Activated naive CD4-positive, alpha-beta T cell treated with anti-CD3 and anti-CD28 coated beads, Interleukin-2, amount 50 U/mL, for 72 hours (primary cell): ENCODE measurements around the gene SIK2. TPM values are rescaled to one million over a fixed set of nuclear protein-coding genes. Genes with fewer than 3 reads are reported as not detected.
"Not testable (repeated sequence)": the region's sequence is repeated elsewhere in the genome, so short reads cannot be mapped to it uniquely, and the experiment has no call there.

Source experiments
- ATAC-seq, 2 donors: fragments of 150-1000 bp; cut with Tn5 transposase; 2 replicates each; pipeline ENCODE4 v1.10.0; 2021; ENCODE audit warnings: mild to moderate bottlenecking in 2 of 2, moderate library complexity in 2 of 2
- DNase-seq, 2 donors: peaks; one replicate each; pipeline ENCODE4 v3.0.0; 2021 to 2022; ENCODE audit warnings: low spot score in 2 of 2
- H3K27ac Mint-ChIP-seq, 2 donors: one replicate each; pipeline ENCODE4 v1.8.0; 2022; ENCODE audit warnings: mild to moderate bottlenecking in 2 of 2, mixed read lengths in 2 of 2
- H3K36me3 Mint-ChIP-seq, 2 donors: one replicate each; pipeline ENCODE4 v1.8.0; 2022; ENCODE audit warnings: mixed read lengths in 2 of 2
- H3K9me3 Mint-ChIP-seq, 2 donors: one replicate each; pipeline ENCODE4 v1.8.0; 2022; ENCODE audit warnings: mixed read lengths in 2 of 2
- total RNA-seq, 2 donors: library from RNA; stranded (reverse); gene quantifications; one replicate each; pipeline ENCODE4 v1.2.3, GENCODE V29; 2022

SIK2 gene
- total RNA-seq, 2 donors from 2014 or later = 2.9 to 6.1 TPM

DNA sequence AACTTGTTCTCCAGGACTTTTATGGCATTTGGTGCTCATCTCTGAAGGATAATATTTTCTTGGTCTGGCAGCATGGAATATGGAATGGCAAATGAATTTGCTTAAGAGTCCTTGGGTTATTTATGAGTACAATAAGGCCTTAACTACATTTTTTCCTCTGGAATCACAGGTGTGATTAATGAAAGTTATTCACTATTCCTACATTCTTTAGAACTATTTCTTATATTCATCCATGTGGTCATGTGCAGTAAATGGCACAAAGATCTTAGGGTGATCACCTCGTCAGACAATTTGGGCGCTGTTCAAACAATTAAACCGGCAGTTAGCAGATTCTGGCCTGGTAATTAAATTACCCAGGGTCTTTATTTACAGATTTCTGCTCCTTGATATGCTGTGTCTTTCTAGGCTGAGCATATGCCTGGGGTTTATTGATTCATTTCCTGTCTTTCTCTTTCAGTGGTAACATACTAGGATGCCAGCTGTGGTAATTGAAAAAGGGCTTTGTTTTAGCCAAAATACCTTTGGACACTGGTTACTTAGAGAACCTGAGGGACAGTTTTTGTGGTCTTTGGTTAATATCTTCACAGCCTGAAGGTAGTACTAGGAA is 31.6 kb downstream of the SIK2 start:
- Mint-ChIP-seq H3K9me3 (no peaks in the 10 kb centered on the region), H3K27ac (no peak overlapping the region), H3K36me3 (peaks cover 5 to 6% of the 10 kb centered on the region in 2 donors)
- no peak for ATAC-seq
- DNase-seq = no peak

DNA sequence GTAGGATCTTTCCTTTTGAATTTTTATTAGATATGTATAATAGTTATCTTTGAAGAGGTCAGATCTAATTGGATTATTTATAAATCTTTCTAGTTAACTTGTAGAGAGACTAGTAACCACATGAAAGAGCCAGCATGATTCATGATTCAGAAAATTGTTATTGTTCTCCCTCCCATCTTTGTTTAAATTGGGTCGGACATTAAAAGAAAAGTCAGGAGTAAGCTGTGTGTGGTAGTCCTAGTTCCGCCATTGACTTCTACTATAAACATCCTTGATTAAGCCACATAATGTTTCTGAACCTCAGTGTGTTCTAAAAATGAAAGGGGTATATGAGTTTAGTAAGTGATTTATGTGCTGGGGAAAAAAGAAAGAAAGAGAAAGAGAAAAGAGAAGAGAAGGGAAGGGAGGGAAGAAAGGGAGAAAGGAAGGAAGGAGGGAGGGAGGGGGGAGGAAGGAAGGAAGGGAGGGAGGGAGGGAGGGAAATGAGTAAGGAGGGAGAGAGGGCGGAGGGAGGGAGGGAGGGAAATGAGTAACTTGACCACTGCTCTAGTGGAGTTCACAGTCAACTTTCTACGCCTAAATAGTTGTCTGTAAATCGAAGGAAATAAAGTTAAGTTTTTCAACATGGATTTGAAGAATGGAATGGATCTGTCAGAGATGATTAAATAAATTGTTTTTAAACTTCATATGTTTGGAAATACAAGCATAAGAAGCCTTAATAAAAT is 32.9 kb downstream of the SIK2 start:
- ATAC-seq = no peak
- Mint-ChIP-seq H3K36me3 (peaks cover 5% of the 10 kb centered on the region in 2 donors), H3K9me3 (no peaks in the 10 kb centered on the region), H3K27ac (no peak overlapping the region)
- DNase-seq = no peak

DNA sequence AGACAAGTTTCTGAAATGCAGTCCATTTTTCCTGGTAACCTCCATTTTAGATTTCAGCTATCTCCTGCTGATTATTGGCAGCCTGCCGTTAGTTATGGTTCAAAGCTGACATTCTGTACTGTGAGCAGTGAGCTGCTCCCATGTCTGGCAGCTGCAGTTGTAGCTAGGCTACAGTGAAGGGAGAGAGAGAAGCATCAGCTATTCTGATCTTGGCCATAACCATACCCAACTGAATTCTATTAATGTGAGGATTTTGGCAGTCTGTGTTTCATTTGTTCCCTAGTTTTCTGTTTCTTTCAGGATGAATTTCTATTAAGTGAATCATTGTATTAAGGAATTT is 33.4 kb downstream of the SIK2 start:
- H3K27ac Mint-ChIP-seq = no peak overlapping the region
- DNase-seq (no peak), ATAC-seq (no peak)
- no peaks in the 10 kb centered on the region for H3K9me3 Mint-ChIP-seq
- H3K36me3 Mint-ChIP-seq = peaks cover 5% of the 10 kb centered on the region in 2 donors

DNA sequence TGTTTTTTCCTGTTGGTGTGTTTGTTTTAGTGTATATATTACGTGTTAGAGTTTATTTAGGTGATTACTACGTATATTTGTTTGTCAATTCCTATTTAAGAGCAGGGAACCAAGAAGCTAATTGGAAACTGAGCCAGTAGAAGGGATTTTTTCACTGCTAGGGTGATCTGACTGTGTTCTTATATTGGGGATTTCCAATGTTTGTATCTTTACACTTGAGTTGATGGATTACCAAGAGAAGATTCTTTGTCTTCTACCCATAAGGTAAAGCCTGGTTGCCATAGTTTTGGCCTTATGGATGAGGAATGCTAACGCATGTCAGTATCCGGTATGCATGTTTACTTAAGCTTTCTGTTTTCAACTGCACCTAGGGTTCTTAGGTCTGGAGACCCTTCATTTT is 35.6 kb downstream of the SIK2 start:
- Mint-ChIP-seq H3K36me3 (peaks cover 11 to 16% of the 10 kb centered on the region in 2 donors), H3K9me3 (no peaks in the 10 kb centered on the region), H3K27ac (peak overlapping the region in 1 of 2 donors; percentile 29)
- ATAC-seq (no peak), DNase-seq (no peak)

DNA sequence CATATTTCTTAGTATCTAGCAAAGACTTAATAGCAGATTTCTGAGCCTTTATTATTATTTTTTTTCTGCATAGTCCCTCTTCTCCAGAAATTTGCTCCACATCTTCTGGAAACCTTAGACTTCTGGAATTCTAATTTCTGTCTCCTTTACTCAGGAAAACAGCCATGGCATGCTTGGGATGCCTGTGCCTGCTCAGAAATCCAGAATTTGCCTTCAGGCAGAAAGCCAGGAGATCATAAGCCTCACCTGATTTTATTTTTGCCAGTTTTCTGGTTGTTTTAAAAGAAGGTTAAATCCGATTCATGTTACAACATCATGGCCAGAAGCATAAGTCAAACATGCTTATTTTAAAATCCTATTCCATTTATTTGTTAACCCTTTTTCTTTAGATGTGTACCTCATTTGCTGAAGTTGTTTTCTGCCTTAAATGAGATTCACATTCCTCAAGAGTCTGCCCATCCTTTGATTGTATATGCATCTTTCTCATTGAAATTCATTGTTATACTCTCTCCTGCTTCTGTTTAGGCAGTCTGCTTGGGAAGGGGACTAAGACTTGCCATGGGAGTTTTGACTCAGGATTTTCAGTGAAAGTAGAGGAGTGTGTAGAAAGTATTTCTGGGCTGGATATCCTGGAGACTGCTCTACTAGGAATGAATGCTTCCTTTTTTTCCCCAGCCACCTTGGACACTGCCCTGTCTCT is 37.1 kb downstream of the SIK2 start:
- DNase-seq (no peak), ATAC-seq (no peak)
- no peaks in the 10 kb centered on the region for H3K9me3 Mint-ChIP-seq
- H3K27ac Mint-ChIP-seq = no peak overlapping the region
- H3K36me3 Mint-ChIP-seq = peaks cover 11 to 16% of the 10 kb centered on the region in 2 donors

DNA sequence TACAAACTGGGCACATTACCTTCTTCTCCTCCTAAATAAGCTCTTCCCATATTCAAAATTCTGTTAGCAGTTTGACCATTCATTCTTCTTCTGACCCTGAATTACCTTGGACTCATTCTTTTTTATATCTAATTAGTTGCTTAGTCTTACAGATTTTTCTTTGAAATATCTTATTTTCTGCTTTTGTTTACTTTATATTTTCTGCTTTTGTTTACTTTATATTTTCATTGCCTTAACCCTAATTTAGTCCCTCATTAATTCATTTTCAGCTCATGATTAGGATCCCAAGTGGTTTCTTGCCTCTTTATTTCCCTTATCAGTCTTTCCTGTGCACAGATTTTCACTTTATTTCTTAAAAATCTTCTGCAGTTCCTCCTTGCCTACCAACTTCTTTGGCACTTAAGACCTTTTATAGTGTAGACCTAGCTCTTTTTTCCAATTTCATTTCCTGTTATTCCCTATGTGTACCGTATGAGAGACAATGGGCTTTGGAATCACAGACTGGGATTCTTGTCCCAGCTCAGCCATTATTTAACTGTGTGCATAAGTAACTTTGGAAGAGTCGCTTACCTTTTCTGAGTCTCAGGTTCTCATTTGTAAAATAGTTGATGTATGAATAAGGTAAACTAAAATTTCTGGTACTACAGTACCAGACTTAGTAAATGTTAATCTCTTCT is 39.2 kb downstream of the SIK2 start:
- Mint-ChIP-seq H3K27ac (peak overlapping the region in 1 of 2 donors; percentile 40), H3K9me3 (no peaks in the 10 kb centered on the region), H3K36me3 (peaks cover 11 to 16% of the 10 kb centered on the region in 2 donors)
- ATAC-seq (no peak), DNase-seq (no peak)

DNA sequence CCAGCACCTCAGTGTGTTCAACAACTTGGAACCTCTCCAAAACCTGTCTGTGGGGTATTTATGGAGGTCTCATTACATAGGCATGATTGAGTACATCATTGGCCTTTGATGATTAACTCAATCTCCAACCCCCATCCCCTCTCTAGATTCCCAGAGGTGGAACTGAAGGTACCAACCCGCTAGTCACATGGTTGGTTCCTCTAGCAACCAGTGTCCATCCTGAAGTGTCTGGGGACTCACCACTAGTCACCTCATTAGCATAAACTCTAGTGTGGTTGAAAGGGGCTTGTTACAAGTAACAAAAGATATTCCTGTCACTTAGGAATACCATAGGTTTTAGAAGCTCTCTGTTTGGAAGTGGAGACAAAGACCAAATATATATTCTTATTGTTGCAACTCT is 40.3 kb downstream of the SIK2 start:
- no peak for DNase-seq
- no peak overlapping the region for H3K27ac Mint-ChIP-seq
- ATAC-seq = no peak
- no peaks in the 10 kb centered on the region for H3K9me3 Mint-ChIP-seq
- peaks cover 10 to 15% of the 10 kb centered on the region in 2 donors for H3K36me3 Mint-ChIP-seq

DNA sequence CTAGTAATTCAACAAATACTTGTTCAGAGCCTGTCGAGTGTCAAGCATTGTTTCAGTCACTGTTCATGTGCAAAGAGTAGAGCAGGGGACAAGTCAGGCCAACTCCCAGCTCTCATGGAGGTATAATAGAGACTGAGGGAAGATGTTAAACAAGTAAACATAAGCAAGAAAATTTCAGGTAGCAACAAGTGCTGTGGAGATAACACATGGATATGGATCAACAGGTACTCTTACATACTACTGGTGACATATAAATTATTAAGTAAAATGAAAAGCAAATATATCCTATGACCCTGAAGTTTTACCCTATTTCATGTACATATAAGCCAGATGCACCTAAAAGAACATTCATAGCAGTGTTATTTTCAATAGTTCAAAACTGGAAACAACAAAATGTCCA is 42.7 kb downstream of the SIK2 start:
- peaks cover 5 to 10% of the 10 kb centered on the region in 2 donors for H3K36me3 Mint-ChIP-seq
- no peaks in the 10 kb centered on the region for H3K9me3 Mint-ChIP-seq
- DNase-seq = no peak
- no peak for ATAC-seq
- no peak overlapping the region for H3K27ac Mint-ChIP-seq

DNA sequence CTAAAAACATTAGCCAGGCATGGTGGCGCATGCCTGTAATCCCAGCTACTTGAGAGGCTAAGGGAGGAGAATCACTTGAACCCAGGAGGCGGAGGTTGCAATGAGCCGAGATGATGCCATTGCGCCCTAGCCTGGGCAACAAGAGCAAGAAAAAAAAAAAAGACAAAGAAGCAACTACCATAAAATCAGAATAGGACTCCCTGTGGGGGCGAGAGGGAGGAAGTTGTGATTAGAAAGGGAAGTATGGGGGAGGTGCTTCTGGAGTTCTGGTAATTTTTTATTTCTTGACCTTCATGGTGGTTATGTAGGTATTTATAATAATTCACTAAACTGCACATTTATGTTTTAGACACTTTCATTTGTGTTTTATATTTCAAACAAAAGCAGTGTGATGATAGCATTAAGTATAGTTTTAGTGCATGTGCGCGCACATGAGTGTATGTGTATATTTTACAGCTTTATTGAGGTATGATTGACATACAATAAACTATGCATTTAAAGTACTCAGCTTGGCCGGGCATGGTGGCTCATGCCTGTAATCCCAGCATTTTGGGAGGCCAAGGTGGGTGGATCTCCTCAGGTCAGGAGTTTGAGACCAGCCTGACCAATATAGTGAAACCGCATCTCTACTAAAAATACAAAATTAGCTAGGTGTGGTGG is 43.5 kb downstream of the SIK2 start:
- H3K9me3 Mint-ChIP-seq = no peaks in the 10 kb centered on the region
- no peak for DNase-seq
- H3K27ac Mint-ChIP-seq = no peak overlapping the region
- no peak for ATAC-seq
- H3K36me3 Mint-ChIP-seq = peaks cover 5 to 10% of the 10 kb centered on the region in 2 donors

DNA sequence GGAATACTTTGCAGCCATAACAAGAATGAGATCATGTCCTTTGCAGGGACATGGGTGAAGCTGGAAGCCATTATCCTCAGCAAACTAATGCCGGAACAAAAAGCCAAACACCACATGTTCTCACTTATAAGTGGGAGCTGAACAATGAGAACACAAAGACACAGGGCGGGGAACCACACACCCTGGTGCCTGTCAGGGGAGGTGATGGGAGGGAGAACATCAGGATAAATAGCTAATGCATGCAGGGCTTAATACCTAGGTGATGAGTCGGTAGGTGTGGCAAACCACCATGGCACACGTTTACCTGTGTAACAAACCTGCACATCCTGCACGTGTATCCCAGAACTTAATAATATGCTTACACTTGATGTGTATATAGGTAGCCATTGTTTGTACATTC is 49.1 kb downstream of the SIK2 start:
- not testable (repeated sequence) for ATAC-seq, H3K36me3 Mint-ChIP-seq, DNase-seq, H3K9me3 Mint-ChIP-seq, H3K27ac Mint-ChIP-seq

DNA sequence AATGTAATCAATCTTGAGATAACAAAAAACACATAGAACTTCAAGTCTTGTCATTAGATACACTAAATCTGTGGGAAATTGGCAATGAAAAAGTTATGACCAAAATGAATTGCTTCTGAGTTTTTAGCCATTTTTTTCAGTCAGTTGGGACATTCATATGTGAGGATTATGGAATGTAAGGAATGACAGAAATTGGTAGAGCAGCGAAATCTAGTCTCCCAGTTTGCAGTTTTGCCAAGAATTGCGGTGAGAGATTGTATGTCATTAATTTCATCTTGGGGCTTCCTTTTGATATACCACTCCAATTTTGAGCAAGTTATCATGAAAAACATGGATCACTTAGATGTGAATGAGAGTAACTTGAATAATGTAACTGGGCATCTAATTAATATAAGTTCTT is 49.9 kb downstream of the SIK2 start:
- ATAC-seq (no peak), DNase-seq (no peak)
- Mint-ChIP-seq H3K9me3 (no peaks in the 10 kb centered on the region), H3K36me3 (no peaks in the 10 kb centered on the region), H3K27ac (no peak overlapping the region)

DNA sequence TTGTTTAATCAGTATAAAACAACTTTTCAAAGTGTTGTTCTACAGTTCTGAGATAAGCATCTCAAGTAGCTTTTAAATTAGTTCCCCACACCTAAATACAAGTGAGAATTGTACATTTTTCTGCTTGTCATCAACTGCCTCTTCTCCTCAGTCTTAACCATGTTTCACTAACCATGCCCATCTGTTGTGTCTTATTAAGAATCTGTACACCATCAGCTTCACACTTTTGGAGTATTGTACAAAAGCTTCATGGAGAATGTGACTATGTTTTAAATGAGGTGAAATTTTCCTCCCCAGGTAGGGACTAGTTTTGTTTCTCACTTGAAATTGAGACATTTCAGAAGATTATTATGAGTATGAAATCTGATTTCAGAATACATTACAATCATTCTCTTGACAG is 52.4 kb downstream of the SIK2 start:
- Mint-ChIP-seq H3K36me3 (no peaks in the 10 kb centered on the region), H3K27ac (no peak overlapping the region), H3K9me3 (no peaks in the 10 kb centered on the region)
- DNase-seq (no peak), ATAC-seq (peak in 1 of 2 donors; percentile 86)

DNA sequence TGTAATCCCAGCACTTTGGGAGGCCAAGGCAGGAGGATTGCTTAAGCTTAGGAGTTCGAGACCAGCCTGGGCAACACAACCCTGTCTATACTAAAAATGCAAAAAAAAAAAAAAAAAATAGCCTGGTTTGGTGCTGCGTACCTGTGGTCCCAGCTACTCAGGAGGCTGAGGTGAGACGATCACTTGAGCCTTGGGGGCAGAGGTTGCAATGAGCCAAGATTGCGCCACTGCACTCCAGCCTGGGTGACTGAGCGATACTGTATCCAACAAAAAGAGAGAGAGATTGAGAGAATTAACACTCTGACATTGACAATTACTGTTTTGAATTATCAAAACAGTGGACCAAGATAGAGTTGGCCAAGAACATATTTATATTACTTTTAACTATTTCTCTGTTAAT is 53.7 kb downstream of the SIK2 start:
- no peak overlapping the region for H3K27ac Mint-ChIP-seq
- no peak for ATAC-seq
- H3K36me3 Mint-ChIP-seq = peaks cover 0 to 1% of the 10 kb centered on the region in 2 donors
- no peak for DNase-seq
- H3K9me3 Mint-ChIP-seq = no peaks in the 10 kb centered on the region

DNA sequence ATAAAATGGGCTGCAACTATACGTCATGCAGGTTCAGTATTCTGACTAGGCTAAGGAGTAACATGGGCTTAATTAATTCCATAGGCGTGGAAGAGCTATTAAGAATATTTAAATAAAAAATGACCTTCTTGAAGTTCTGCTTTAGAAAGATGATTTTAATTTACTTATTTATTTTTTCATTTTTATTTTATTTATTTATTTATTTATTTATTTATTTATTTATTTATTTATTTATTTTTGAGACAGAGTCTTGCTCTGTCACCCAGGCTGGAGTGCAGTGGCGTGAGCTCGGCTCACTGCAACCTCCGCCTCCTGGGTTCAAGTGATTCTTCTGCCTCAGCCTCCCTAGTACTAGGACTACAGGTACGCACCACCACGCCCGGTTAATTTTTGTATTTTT is 55.7 kb downstream of the SIK2 start:
- ATAC-seq, H3K9me3 Mint-ChIP-seq, DNase-seq: not testable (repeated sequence)
- Mint-ChIP-seq H3K27ac (peak overlapping the region in 1 of 2 donors; percentile 65), H3K36me3 (peaks cover 4 to 15% of the 10 kb centered on the region in 2 donors)

DNA sequence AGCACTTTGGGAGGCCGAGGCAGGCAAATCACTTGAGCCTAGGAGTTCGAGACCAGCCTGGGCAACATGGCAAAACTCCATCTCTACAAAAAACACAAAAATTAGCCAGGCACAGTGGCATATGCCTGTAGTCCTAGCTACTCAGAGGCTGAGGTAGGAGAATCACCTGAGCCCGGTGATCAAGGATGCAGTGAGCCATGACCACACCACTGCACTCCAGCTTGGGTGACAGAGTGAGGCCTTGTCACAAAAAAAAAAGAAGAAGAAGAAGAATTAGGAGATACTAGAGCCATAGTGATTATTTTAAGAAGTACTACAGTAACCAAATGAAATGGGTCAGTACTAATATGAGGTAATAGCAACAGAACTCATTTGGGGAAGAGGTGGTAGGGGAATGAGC is 56.2 kb downstream of the SIK2 start:
- H3K36me3 Mint-ChIP-seq = peaks cover 4 to 15% of the 10 kb centered on the region in 2 donors

DNA sequence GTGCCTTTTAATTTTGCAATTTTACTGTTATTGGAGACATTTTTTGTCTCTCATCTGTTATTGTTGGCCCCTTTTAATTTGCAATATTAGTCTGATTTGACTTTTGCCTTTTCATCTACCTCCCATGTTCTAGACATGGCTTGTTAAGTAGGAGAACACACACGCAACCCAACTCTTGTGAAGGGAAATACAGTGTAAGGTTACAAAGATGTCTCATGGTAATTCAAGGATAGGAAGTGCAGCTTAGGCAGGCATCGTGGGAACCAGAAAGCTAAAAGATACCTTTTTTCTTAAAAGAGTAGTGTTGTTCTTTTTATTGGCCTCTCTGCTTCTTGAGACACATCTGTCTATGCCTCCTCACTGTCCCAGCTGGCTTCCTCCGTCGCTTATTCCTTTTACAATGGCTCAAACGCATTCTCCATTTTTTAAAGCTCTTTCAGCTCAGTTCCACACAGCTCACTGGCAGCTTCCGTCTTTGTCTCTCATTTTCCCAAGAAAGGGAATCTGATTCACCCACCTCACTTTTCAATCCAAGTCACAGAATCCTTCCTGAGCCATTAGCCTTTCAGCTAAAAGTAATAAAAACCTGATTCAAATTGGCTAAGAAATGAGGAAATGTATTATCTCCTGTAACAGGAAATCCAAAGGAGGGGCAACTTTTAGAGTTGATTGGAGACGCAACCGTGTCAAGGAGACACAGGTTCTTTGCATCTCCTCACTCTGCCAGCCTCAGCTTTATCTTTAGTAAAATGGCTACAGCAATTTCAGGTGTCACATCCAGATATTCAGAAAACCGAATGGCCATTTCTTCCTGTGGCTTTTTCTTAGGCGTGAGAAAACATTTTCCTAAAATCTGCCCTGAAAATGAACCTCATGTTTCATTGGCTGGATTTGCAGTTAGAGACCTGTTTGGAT is 57.2 kb downstream of the SIK2 start:
- ATAC-seq (no peak), DNase-seq (no peak)
- Mint-ChIP-seq H3K27ac (no peak overlapping the region), H3K9me3 (no peaks in the 10 kb centered on the region), H3K36me3 (peaks cover 4 to 15% of the 10 kb centered on the region in 2 donors)

More for the DNA sequence above, 56.2 kb downstream of the SIK2 start:
- H3K9me3 Mint-ChIP-seq, H3K27ac Mint-ChIP-seq, ATAC-seq, DNase-seq: not testable (repeated sequence)
